Thyroid gland (tissue), 4 donors: Measurements from ENCODE around the gene CDC123. TPM values are rescaled to one million over a fixed set of nuclear protein-coding genes. Genes with fewer than 3 reads are reported as not detected.
"Not testable (repeated sequence)": the region's sequence is repeated elsewhere in the genome, so short reads cannot be mapped to it uniquely, and the experiment has no call there.

ENCODE experiments used
- DNase-seq, 2 donors: peaks; one replicate each; pipeline ENCODE4 v3.0.0-alpha.2; 2019
- H3K27ac ChIP-seq, 3 donors: fragments of 200-600 bp; sonication (generic); 1 replicate in 2 of 3; 2 replicates in 1 of 3; pipeline ENCODE4 v1.5.1; 2016 to 2019; ENCODE audit warnings: mild to moderate bottlenecking in 1 of 3, moderate library complexity in 1 of 3
- H3K27me3 ChIP-seq: fragments of 200-600 bp; sonication (generic); one replicate; pipeline ENCODE4 v1.5.1; 2019
- H3K36me3 ChIP-seq, 2 donors: fragments of 200-600 bp; sonication (generic); one replicate each; pipeline ENCODE4 v1.5.1; 2016 to 2019
- H3K4me1 ChIP-seq, 2 donors: fragments of 200-600 bp; sonication (generic); one replicate each; pipeline ENCODE4 v1.5.1; 2017 to 2019
- H3K4me3 ChIP-seq, 3 donors: fragments of 200-600 bp; sonication (generic); replicated peaks in 1 of 3; 1 replicate in 2 of 3; 2 replicates in 1 of 3; pipeline ENCODE4 v1.5.1; 2016; ENCODE audit warnings: mild to moderate bottlenecking in 1 of 3
- H3K9me3 ChIP-seq: fragments of 200-600 bp; sonication (generic); one replicate; pipeline ENCODE4 v1.5.1; 2017
- POLR2A ChIP-seq, 2 donors: fragments of 450-650 bp; IDR thresholded peaks; one replicate each; pipeline ENCODE4 v1.6.1; 2017; ENCODE audit warnings: antibody characterized with exemption in 2 of 2, mild to moderate bottlenecking in 2 of 2, moderate library complexity in 1 of 2
- WGBS, 2 donors: methylation state at CpG; one replicate each; pipeline ENCODE4 v1.1.5; 2017; 5-methylcytosine and 5-hydroxymethylcytosine counted together
- intact Hi-C: fragments of 100-400 bp; cut with DNase I; formaldehyde crosslinking; loops from one replicate; pipeline ENCODE4 v1.15.1; 2023
- total RNA-seq, 4 donors: library from RNA; depleted of rRNA; stranded (reverse); fragments of >200 nt; gene quantifications; one replicate each; pipeline ENCODE4 v1.2.3, GENCODE V29; 2016
- TF ChIP-seq, protein P1 (sequence below), 6 experiments: fragments of 200-600 bp in 3 of 6; fragments of 450-650 bp in 3 of 6; sonication (generic) in 3 of 6; IDR thresholded peaks; one replicate each; pipeline ENCODE4 v1.5.1; 2016 to 2019; ENCODE audit warnings: antibody characterized with exemption in 6 of 6, mild to moderate bottlenecking in 2 of 6, inconsistent platforms in 1 of 6, moderate library complexity in 1 of 6

CDC123 gene
- total RNA-seq, 4 donors from 2014 or later: 50.7 to 88.2 (median 68.9) TPM

DNA sequence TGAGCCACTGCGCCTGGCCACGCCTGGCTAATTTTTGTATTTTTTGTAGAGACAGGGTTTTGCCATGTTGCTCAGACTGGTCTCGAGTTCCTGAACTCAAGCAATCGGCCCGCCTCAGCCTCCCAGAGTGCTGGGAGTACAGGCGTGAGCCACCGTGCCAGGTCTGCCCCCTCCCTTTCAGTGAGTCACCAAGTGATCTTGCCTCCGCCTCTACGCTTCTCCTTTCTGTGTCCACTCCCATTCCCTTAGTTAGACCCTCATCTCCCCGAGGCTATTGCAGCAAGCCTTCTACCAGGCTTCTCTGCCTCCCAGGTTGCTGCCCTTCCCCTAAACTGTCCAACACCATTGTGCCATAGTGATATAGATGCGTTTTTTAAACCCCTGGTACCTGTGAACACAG is 32.9 kb downstream of the CDC123 start:
- no peak overlapping the region for H3K4me3 ChIP-seq
- intact Hi-C loops: no loop called here
- H3K27ac ChIP-seq: no peak overlapping the region
- DNase-seq: no peak
- peaks cover 7 to 10% of the 10 kb centered on the region in 2 donors for H3K36me3 ChIP-seq
- H3K9me3 ChIP-seq: no peaks in the 10 kb centered on the region
- TF ChIP-seq, protein P1, sequence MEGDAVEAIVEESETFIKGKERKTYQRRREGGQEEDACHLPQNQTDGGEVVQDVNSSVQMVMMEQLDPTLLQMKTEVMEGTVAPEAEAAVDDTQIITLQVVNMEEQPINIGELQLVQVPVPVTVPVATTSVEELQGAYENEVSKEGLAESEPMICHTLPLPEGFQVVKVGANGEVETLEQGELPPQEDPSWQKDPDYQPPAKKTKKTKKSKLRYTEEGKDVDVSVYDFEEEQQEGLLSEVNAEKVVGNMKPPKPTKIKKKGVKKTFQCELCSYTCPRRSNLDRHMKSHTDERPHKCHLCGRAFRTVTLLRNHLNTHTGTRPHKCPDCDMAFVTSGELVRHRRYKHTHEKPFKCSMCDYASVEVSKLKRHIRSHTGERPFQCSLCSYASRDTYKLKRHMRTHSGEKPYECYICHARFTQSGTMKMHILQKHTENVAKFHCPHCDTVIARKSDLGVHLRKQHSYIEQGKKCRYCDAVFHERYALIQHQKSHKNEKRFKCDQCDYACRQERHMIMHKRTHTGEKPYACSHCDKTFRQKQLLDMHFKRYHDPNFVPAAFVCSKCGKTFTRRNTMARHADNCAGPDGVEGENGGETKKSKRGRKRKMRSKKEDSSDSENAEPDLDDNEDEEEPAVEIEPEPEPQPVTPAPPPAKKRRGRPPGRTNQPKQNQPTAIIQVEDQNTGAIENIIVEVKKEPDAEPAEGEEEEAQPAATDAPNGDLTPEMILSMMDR (IDR thresholded peaks at IDR 0.05): no peak
- no peak for TF ChIP-seq POLR2A (IDR thresholded peaks at IDR 0.05)
- H3K4me1 ChIP-seq: peaks cover 0 to 3% of the 10 kb centered on the region in 2 donors
- WGBS, 2 donors: 95 to 97% methylated on average over 11 of the region's 11 CpGs
- H3K27me3 ChIP-seq: no peaks in the 10 kb centered on the region

DNA sequence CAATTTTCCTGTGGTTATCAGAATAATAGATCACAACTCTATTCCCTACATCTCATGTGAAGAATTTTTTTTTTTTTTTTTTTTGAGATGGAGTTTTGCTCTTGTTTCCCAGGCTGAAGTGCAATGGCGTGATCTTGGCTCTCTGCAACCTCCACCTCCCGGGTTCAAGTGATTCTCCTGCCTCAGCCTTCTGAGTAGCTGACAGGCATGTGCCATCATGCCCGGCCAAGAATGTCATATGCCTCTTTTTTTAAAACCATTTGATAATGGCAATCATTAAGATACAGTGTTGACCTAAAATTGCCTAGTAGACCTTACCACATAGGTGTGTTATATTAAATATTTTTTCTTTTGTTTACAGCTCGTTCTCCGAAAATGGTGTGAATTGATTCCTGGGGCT is 38.7 kb downstream of the CDC123 start:
- H3K9me3 ChIP-seq, H3K27ac ChIP-seq, intact Hi-C loops, DNase-seq, H3K27me3 ChIP-seq, H3K4me3 ChIP-seq, H3K4me1 ChIP-seq: not testable (repeated sequence)
- WGBS, 2 donors: 98 to 99% methylated on average over 5 of the region's 5 CpGs
- peaks cover 14 to 22% of the 10 kb centered on the region in 2 donors for H3K36me3 ChIP-seq

DNA sequence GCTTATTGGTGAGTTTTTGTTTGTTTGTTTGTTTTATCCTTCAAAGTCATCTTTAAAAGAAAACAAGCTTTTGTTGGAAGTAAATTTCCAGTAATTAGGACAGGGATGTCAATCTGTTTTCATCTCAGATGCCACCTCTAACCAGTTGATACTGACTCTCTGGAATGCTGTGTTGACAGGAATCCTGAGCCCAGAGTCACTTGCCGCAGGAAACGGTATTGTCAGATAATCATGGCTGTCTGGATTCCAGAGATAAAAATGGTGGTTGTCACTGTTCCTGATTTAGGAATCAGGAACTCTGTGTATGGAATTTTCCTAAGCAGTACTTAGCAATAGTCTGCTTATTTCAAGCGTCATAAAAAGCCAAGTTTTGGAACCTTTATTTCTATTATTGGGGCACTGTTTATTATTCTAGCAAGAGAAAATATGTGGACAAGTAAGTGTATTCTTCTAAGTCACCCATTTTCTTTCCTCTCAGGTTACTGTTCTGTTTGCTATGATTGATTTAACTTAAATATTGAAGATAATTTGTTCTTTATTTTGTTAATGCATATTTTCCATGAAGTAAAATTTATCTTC is 39.2 kb downstream of the CDC123 start:
- 79 to 83% methylated on average over 3 of the region's 3 CpGs for WGBS, 2 donors
- Histone ChIP-seq H3K4me1 (peaks cover 4 to 7% of the 10 kb centered on the region in 2 donors), H3K27me3 (no peaks in the 10 kb centered on the region), H3K36me3 (peaks cover 14 to 22% of the 10 kb centered on the region in 2 donors), H3K4me3 (no peak overlapping the region), H3K27ac (peak overlapping the region in 2 of 3 donors; percentile 15 to 36), H3K9me3 (no peaks in the 10 kb centered on the region)
- DNase-seq: no peak
- TF ChIP-seq, protein P1 (IDR thresholded peaks at IDR 0.05): no peak
- TF ChIP-seq POLR2A (IDR thresholded peaks at IDR 0.05): no peak
- intact Hi-C loops: no loop called here

DNA sequence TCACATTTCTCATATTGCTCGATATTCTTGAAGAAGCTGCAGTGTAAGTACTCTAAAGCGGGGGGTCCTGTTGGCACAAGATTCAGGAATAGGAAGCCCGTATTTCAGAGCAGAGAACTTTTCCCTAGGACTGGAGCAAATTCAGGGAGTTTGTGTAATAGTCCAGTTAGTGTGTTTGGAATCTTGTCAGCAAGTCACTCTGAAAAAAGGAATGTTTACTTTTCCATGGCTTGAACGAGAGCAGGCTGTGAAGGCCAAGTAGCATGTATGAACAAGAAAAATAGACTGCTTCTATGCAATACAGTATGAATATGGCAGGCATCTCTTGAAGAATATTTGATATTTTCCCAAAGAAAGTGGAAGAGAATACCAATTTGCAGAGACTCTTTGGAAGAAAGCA is 39.8 kb downstream of the CDC123 start:
- TF ChIP-seq, protein P1 (IDR thresholded peaks at IDR 0.05): no peak
- no peak for TF ChIP-seq POLR2A (IDR thresholded peaks at IDR 0.05)
- Histone ChIP-seq H3K27ac (peak overlapping the region in 1 of 3 donors; percentile 36), H3K4me3 (no peak overlapping the region), H3K9me3 (no peaks in the 10 kb centered on the region), H3K4me1 (peaks cover 4 to 7% of the 10 kb centered on the region in 2 donors), H3K27me3 (no peaks in the 10 kb centered on the region), H3K36me3 (peaks cover 14 to 22% of the 10 kb centered on the region in 2 donors)
- WGBS, 2 donors: 48 to 53% methylated on average over 4 of the region's 4 CpGs
- DNase-seq: no peak
- intact Hi-C loops: no loop called here

DNA sequence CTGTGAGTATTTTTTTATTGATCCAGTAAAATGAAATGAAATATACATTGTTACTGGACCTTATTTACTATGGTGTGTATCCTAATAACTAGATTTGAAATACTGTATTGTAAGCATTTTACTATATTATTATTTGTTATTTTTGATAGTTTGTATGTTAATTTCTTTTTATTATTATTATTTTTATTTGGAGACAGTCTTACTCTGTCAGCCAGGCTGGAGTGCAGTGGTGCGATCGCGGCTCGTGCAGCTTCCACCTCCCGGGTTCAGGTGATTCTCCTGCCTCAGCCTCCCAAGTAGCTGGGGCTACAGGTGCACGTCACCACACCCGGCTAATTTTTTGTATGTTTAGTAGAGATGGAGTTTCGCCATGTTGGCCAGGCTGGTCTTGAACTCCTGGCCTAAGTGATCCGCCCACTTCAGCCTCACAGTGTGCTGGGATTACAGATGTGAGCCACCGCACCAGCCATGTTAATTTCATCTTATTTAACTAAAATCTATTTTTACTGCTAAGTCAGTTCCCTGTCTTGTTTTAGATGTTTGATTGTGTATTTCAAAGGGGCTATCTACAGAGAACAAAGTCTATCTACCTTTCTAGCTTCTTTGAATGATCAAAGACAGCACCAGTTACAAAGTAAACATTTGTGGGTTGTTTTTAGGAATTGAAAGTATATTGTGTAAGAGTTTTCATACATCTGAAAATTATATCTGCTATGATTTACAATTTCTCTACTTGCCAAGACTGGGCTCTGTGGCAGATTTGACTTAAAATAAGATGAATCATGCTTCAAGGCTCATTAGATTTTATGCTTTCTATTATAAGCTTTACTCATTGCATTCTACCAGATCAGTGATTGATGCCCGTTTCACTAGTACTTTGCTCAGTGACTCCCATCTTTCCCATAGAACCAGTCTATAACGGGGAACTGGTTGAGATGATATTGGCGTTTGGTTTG is 41.6 kb downstream of the CDC123 start:
- DNase-seq: no peak
- Histone ChIP-seq H3K36me3 (peaks cover 7 to 12% of the 10 kb centered on the region in 2 donors), H3K27ac (no peak overlapping the region), H3K9me3 (no peaks in the 10 kb centered on the region), H3K4me3 (no peak overlapping the region), H3K4me1 (peaks cover 4 to 7% of the 10 kb centered on the region in 2 donors), H3K27me3 (no peaks in the 10 kb centered on the region)
- intact Hi-C loops: no loop called here
- 96 to 97% methylated on average over 13 of the region's 13 CpGs for WGBS, 2 donors
- TF ChIP-seq, protein P1 (IDR thresholded peaks at IDR 0.05): no peak
- TF ChIP-seq POLR2A (IDR thresholded peaks at IDR 0.05): no peak
